Left ventricle myocardium inferior (tissue), 1 donor: Measurements from ENCODE around the gene NPHP1. TPM values are rescaled to one million over a fixed set of nuclear protein-coding genes. Genes with fewer than 3 reads are reported as not detected.
"Not testable (repeated sequence)": the region's sequence is repeated elsewhere in the genome, so short reads cannot be mapped to it uniquely, and the experiment has no call there.

ENCODE experiments used
- DNase-seq: peaks from one replicate; pipeline ENCODE4 v3.0.0-alpha.2; 2020
- H3K27ac ChIP-seq: fragments of 200-600 bp; replicated peaks from 2 replicates; pipeline ENCODE4 v1.8.0; 2021
- H3K27me3 ChIP-seq: fragments of 200-600 bp; 2 replicates; pipeline ENCODE4 v1.8.0; 2021; ENCODE audit warnings: low read depth
- H3K36me3 ChIP-seq: fragments of 200-600 bp; 2 replicates; pipeline ENCODE4 v1.8.0; 2021
- H3K4me1 ChIP-seq: fragments of 200-600 bp; 2 replicates; pipeline ENCODE4 v1.8.0; 2021
- H3K4me3 ChIP-seq: fragments of 200-600 bp; 2 replicates; pipeline ENCODE4 v1.8.0; 2021; ENCODE audit warnings: mild to moderate bottlenecking, moderate library complexity
- H3K9me3 ChIP-seq: fragments of 200-600 bp; replicated peaks from 2 replicates; pipeline ENCODE4 v1.8.0; 2021
- intact Hi-C: fragments of 100-400 bp; cut with micrococcal nuclease; formaldehyde crosslinking; loops from one replicate; pipeline ENCODE4 v1.11.0; 2022
- total RNA-seq: library from RNA; stranded (reverse); fragmentation: NEBNext Ultra II Directional; extraction: Animal tissue kit (Norgen Biotek cat#: 25700); gene quantifications from one replicate; pipeline ENCODE4 v1.2.1, GENCODE V29; 2021
- TF ChIP-seq, protein P1 (sequence below): fragments of 200-600 bp; IDR thresholded peaks from 2 replicates; pipeline ENCODE4 v1.8.0; 2021; ENCODE audit warnings: antibody characterized with exemption, mild to moderate bottlenecking, borderline replicate concordance
- donor health status: DM: no; HTN: yes; CAD: no; lungs with severe emphysema.

The NPHP1 gene
- total RNA-seq, 1 donor from 2014 or later, result 5.4 TPM

DNA sequence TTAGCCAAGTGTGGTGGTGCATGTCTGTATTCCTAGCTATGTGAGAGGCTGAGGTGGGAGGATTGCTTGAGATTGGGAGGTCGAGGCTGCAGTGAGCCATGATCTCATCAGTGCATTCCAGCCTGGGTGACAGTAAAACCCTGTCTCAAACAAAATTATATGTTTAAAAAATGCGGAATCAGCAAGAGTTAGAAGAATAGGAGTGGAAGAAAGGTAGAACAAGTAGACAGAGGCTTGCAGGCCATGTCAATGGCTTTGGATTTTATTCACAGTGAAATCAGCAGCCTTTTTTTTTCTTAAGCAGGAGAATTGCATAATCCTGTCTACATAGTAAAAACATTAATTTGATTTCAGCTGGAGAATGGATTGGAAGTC lies 15.4 kb upstream of the NPHP1 start:
- intact Hi-C loops, result no loop called here
- H3K4me1 ChIP-seq, result no peaks in the 10 kb centered on the region
- no peak for DNase-seq
- H3K4me3 ChIP-seq, result no peak overlapping the region
- TF ChIP-seq, protein P1, sequence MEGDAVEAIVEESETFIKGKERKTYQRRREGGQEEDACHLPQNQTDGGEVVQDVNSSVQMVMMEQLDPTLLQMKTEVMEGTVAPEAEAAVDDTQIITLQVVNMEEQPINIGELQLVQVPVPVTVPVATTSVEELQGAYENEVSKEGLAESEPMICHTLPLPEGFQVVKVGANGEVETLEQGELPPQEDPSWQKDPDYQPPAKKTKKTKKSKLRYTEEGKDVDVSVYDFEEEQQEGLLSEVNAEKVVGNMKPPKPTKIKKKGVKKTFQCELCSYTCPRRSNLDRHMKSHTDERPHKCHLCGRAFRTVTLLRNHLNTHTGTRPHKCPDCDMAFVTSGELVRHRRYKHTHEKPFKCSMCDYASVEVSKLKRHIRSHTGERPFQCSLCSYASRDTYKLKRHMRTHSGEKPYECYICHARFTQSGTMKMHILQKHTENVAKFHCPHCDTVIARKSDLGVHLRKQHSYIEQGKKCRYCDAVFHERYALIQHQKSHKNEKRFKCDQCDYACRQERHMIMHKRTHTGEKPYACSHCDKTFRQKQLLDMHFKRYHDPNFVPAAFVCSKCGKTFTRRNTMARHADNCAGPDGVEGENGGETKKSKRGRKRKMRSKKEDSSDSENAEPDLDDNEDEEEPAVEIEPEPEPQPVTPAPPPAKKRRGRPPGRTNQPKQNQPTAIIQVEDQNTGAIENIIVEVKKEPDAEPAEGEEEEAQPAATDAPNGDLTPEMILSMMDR, result no peak
- peaks cover 77% of the 10 kb centered on the region for H3K27me3 ChIP-seq
- H3K27ac ChIP-seq, result no peak overlapping the region
- H3K36me3 ChIP-seq, result no peaks in the 10 kb centered on the region
- no peaks in the 10 kb centered on the region for H3K9me3 ChIP-seq

DNA sequence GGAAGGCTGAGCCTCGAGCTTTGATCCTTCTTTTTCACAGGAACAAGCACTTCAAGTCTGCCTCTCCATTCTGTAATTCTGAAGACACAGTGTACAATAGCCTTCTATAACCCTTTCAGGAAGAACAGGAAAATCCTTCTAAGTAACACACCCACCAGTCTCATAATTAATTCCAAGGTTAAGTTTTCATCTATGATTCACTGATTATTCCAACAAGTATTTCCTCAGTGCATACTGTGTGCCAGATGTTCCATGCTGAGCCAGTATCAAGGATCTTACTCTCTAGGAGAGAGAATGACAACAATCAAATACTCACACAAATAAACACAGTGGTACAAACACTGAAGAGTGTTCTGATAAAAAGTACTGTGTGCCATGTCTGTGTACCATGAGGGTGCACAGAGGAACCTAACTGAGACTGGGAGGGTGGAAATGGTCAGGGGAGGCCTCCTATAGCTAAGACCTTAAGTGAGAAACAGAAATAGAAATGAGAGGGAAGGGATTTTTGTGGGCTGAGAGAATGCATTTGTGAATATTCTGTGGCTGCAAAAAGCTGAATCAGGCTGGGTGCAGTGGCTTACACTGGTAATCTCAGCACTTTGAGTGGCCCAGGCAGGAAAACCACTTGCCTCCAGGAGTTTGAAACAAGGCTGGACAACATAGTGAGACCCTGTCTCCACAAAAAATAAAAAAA lies 14.8 kb upstream of the NPHP1 start:
- intact Hi-C loops, result no loop called here
- TF ChIP-seq, protein P1, result no peak
- peaks cover 72% of the 10 kb centered on the region for H3K27me3 ChIP-seq

DNA sequence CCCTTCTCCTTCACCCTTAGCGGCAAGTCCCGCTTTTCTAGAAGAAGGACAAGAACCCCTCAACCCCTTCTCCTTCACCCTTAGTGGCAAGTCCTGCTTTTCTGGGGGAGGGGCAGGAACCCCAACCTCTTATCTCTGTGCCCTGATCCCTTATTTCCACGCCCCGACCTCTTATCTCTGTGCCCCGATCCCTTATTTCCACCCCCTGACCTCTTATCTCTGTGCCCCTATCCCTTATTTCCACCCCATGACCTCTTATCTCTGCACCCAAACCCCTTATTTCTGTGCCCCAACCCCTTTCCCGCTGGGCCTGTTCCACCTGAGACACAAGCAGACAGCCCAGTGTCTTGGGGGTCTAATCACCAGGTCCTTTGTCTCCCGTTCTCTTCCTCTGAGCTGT lies 14.1 kb upstream of the NPHP1 start:
- H3K27ac ChIP-seq, DNase-seq, H3K36me3 ChIP-seq, H3K4me1 ChIP-seq, intact Hi-C loops, H3K4me3 ChIP-seq, H3K9me3 ChIP-seq: not testable (repeated sequence)
- H3K27me3 ChIP-seq, result peaks cover 69% of the 10 kb centered on the region

More for the DNA sequence above, 14.8 kb upstream of the NPHP1 start:
- no peaks in the 10 kb centered on the region for H3K4me1 ChIP-seq
- H3K4me3 ChIP-seq, result no peak overlapping the region
- H3K36me3 ChIP-seq, result no peaks in the 10 kb centered on the region
- no peak for DNase-seq
- H3K27ac ChIP-seq, result no peak overlapping the region
- H3K9me3 ChIP-seq, result no peaks in the 10 kb centered on the region

DNA sequence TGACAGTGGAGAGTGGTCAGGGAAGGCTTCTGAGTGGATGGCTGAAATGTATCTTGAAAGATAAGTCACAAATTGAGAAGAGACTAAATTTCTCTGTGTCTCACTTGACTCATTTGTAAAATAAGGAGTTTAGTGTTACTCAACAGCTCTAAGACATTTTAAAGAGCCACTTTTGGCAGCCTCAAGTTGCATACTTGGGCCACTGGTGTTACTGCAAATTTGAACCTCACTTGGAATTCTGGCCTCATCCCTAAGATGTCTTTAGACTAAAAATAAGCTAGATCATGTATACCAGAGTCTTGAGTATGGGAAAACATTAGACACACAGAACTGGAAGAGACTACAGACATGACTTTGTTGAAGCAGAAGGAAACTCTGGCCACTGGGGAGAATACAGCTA lies 12.0 kb upstream of the NPHP1 start:
- DNase-seq, result no peak
- intact Hi-C loops, result no loop called here
- no peak overlapping the region for H3K27ac ChIP-seq
- H3K4me1 ChIP-seq, result peaks cover 5% of the 10 kb centered on the region
- TF ChIP-seq, protein P1, result no peak
- H3K36me3 ChIP-seq, result no peaks in the 10 kb centered on the region
- peaks cover 5% of the 10 kb centered on the region for H3K9me3 ChIP-seq
- no peak overlapping the region for H3K4me3 ChIP-seq
- peaks cover 48% of the 10 kb centered on the region for H3K27me3 ChIP-seq

DNA sequence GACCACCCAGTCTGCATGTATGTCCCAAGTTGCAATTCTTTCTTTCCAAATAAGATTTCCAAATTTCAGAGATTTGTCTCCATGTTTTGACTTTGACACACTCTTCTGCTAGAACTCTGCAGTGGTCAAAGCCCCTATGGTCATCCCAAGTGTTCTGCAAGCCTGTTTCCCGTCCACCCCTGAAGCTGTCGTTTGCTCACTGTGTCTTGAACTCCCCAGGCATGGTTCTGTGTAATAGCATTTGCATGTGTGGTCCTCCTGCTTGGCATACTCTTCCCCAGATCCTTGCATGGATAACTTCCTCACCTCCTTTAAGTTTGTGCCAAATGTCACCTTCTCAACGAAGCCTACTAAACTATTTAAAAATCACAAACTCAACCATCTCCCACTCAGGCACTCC lies 11.4 kb upstream of the NPHP1 start:
- TF ChIP-seq, protein P1, result no peak
- no peak for DNase-seq
- no peak overlapping the region for H3K4me3 ChIP-seq
- H3K36me3 ChIP-seq, result no peaks in the 10 kb centered on the region
- H3K9me3 ChIP-seq, result peaks cover 5% of the 10 kb centered on the region
- peaks cover 43% of the 10 kb centered on the region for H3K27me3 ChIP-seq
- H3K27ac ChIP-seq, result no peak overlapping the region
- intact Hi-C loops, result no loop called here
- peaks cover 11% of the 10 kb centered on the region for H3K4me1 ChIP-seq

DNA sequence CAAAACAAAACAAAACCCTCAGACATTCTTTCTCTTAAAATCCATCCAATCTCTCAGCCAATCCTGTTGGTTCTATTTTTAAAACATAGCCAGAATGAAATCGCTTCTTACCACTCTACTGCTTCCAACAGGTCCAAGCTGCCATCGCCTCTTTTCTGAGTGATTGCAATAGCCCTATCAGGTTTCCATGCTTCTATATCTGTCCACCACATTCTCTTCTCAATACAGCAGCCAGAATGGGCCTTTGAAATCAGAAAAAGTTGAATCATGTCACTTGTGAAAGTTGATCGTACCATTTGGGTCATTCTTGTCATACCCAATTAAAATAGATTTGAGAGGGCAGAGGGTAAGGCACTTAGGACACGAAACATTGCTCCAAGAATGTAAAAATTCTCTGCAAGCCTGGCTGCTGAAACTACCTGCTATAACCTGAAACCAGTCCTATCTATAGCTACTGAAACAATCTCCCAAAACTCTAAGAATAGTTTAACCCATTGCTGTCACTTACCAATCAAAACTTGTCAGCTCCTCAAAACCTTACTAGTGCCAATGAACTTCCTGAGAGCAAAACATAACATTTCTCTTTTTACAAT lies 10.8 kb upstream of the NPHP1 start:
- H3K4me3 ChIP-seq, result no peak overlapping the region

More for the DNA sequence above, 10.8 kb upstream of the NPHP1 start:
- Histone ChIP-seq H3K27ac (no peak overlapping the region), H3K36me3 (peaks cover 3% of the 10 kb centered on the region), H3K27me3 (peaks cover 38% of the 10 kb centered on the region), H3K4me1 (peaks cover 17% of the 10 kb centered on the region), H3K9me3 (peaks cover 5% of the 10 kb centered on the region)
- TF ChIP-seq, protein P1, result no peak
- no peak for DNase-seq
- intact Hi-C loops, result no loop called here
